Fibroblast of skin of right quadriceps (primary cell): ENCODE results near the gene METTL26.
"Not testable (repeated sequence)": the region's sequence is repeated elsewhere in the genome, so short reads cannot be mapped to it uniquely, and the experiment has no call there.

Source experiments
- DNase-seq: peaks from one replicate; pipeline ENCODE4 v3.0.0-alpha.2; 2013

The METTL26 gene

DNA sequence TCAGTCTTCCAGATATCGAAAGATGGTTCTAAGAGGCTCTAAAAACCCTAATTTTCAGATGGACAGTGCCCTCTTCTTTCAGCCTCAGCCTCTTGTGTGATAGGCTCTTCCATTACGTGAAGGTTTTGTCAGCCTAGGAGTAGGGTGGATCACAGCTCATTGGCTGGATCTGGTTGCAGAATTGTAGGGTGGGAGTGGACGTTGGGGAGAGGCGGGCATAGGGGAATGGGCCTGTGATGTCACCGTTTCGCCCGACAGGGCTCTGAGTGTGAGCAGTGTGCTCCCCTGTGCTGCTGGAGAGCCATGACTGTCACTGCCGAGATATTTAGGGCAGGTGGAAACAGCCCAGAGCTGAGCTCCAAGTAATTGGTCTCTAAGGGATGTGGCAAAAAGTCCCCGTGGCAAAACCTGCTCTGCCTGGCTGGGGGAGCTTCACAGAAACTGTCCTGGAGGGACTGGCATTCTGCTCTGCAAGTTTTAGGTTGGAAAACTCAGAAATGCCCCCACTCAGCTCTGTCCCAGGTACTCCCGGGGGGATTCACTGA lies 11.5 kb downstream of the METTL26 start:
- DNase-seq, result no peak

- DNase-seq, result no peak
Observed at GRCh38 chr16:622920-623280, 13.2 kb downstream of the METTL26 start.

GRCh38 chr16:621526-622105 lies 14.5 kb downstream of the METTL26 start:
- no peak for DNase-seq

- DNase-seq, result no peak
Observed at GRCh38 chr16:620700-621525, 15.2 kb downstream of the METTL26 start.

DNA sequence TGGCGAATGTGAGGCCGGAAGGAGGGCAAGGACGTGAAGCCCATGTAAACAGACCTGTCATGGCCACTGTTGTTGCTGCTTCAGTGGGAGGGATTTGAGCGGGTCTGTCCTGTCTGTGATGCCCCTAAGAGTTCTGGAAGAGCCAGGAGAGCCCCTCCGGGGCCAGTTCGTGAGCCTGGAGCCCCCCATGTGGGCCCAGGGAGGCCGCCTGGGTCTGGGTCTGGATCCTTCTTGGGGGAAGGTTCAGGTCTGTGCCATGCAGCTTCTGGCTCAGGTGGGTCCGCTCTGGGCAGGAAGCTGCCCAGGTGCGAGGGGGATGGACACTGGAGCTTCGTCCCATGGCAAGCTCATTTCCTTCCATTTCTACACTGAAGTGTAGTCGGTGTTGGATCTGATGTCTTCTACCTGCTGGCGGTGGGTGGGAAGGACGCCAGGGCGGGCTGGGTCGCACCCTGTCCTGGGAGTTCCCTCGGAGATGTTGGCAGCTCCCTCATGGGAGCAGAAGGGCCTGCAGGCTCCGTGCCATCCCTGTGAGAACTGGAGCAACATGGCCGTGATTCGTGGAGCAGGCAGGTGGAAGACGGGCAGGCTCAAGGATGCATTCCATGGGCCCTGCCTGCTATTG lies 16.5 kb downstream of the METTL26 start:
- no peak for DNase-seq

GRCh38 chr16:617855-618254 lies 18.2 kb downstream of the METTL26 start:
- no peak for DNase-seq

- DNase-seq, result no peak
Observed at GRCh38 chr16:616733-617586, 19.1 kb downstream of the METTL26 start.

- DNase-seq, result no peak
Observed at GRCh38 chr16:615122-615521, 21.0 kb downstream of the METTL26 start.

DNA sequence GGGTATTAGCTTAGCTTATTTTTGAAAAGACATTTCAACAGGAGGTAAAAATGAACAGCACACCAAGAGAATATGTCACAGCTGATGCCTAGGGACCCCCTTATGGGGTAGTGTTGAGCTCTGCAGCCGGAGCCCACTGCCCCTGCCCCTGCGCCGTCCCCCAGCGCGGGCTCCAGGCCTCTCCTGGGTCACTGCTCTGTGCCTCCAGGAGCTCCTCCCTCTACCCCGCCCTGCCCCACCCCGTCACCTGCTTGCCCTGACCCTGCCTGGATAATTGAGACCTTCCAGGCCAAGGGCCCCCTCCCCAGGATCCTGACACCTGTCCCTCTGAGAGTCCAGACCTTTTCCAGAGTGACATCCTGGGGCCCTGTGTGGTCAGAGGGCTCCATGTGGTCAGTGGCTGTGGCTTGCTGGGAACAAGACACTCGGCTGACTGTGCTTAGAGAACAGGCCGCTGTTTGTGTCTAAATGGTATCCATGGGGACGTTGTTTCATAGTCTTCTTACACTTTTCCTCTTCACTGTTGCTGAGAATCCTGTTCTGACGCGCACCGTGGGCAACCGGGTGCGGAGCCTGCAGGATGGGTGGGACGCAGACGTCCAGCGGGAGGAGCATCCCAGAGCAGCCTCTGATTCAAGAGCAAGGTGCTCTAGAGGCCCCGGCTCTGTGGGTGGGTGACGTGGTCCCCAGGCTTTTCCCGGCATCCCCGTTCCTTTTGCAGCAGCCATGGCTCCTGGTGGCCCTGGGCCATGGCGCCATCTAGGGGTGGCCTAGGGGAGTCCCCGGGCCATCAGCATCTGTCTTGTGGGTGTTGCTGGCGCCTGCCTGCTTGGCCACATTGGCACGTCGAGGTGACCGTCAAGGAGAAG lies 25.4 kb downstream of the METTL26 start:
- no peak for DNase-seq

- DNase-seq, result no peak
Observed at GRCh38 chr16:609984-610383, 26.1 kb downstream of the METTL26 start.

DNA sequence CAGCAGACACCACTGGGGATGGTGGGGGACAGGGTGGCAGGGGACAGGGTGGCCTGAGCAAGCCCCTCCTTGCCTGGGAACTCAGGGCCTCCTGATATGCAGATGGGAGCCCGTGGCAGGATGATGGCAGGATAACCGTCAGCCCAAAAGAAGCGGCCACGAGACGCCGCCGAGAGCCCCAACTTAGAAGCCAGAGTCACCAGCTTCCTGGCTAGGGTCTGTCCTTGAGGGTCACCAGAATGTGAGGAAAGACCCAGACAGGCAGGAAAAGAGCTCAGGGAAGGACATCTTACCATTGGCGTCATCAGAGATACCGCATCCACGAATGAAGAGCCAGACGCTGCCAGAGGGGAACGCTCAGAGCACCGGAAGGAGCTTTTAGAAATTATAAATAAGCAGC lies 26.8 kb downstream of the METTL26 start:
- no peak for DNase-seq

- DNase-seq, result no peak
Observed at GRCh38 chr16:608019-608418, 28.1 kb downstream of the METTL26 start.

DNA sequence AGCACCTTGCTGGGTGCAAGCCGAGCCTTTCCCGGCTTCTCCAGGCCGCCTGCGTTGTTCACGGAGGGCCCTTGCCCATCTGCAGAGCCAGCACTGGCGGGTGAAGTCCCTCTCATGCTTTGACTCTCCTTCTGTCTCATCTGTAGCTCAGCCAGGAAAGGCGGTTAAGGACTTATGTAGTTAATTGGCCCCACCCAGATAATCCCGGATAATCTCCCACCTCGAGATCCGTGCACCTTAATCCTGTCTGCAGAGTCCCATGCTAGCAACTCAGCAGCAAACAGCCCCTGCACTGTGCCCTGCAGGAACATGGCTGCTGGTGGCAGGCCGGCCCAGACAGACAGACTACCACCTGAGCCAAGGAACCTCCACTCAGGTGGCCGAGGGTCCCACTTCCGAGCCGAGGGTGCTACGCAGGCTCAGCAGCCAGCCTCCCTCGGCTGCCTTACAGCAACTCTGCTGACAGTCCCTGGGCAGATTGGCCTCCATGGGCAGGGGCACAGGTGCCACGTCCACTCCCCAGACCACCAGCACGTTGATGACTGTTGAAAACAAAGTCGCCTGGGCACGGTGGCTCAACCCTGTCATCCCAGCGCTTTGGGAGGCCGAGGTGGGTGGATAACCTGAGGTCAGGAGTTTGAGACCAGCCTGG lies 29.3 kb downstream of the METTL26 start:
- DNase-seq, result no peak

DNA sequence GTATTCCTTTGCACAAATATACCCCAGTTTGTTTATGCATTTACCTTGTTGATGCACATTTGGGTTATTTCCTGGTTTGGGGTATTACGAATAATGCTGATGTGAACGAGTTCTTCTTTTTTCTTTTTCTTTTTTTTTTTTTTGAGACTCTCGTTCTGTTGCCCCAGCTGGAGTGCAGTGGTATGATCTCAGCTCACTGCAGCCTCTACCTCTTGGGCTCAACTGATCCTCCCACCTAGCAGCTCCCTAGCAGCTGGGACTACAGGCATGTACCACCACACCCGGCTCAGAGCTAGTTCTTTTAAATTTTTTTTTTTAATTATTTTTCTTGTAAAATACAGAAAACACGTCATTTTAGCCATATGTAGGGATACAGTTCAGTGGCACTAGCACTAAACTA lies 32.2 kb downstream of the METTL26 start:
- DNase-seq, result no peak

- DNase-seq, result no peak
Observed at GRCh38 chr16:600781-601180, 35.3 kb downstream of the METTL26 start.

DNA sequence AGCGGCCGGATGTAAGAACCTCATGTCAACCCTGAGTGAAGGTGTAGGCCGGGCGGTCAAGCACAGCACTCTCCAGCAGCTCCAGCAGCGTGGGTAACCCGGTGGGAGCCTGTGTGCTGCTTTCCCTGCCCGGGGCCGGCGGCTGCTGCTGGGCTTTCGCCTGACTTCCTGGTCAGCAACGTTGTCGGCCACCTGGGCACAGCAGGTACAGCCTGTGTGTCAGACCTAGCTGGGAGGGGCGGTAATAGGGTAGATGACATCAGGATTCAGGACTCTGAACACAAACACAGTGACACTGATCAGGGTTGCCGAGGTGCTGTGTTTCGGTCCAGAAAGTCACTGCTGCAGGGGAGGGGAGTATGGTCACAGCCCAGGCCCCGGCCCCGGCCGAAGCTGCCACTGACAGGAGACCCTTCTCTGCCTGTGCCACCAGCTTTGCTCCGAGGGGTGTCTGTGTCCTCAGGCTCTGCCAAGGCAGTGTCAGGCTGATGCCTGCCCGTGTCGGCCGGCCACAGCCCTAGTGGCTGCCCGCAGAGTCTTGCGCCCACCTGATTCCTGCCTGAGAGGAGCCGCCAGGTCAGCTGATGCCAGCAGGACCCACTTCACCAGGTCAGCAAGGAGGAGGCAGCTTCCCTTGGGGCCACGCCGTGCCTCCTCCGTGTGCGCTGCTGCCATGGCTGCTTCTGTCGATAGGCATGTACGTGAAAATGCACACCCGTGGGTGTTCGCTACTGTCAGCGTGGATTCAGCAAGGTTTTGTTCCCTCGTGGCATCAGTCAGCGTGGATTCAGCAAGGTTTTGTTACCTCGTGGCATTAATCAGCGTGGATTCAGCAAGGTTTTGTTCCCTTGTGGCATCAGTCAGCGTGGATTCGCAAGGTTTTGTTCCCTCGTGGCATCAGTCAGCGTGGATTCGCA lies 37.0 kb downstream of the METTL26 start:
- no peak for DNase-seq

DNA sequence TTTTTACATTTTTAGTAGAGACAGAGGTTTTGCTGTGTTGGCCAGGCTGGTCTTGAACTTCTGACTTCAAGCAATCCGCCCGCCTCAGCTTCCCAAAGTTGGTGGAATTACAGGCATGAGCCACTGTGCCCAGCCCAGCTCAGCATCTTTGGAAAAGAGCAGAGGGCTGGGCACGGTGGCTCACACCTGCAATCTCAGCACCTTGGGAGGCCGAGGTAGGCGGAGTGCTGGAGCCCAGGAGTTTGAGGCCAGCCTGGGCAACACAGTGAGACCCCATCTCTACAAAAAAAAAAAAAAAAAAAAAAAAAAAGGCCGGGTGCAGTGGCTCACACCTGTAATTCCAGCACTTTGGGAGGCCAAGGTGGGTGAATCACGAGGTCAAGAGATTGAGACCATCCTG lies 38.5 kb downstream of the METTL26 start:
- not testable (repeated sequence) for DNase-seq

- DNase-seq, result no peak
Observed at GRCh38 chr16:596736-597060, 39.4 kb downstream of the METTL26 start.

DNA sequence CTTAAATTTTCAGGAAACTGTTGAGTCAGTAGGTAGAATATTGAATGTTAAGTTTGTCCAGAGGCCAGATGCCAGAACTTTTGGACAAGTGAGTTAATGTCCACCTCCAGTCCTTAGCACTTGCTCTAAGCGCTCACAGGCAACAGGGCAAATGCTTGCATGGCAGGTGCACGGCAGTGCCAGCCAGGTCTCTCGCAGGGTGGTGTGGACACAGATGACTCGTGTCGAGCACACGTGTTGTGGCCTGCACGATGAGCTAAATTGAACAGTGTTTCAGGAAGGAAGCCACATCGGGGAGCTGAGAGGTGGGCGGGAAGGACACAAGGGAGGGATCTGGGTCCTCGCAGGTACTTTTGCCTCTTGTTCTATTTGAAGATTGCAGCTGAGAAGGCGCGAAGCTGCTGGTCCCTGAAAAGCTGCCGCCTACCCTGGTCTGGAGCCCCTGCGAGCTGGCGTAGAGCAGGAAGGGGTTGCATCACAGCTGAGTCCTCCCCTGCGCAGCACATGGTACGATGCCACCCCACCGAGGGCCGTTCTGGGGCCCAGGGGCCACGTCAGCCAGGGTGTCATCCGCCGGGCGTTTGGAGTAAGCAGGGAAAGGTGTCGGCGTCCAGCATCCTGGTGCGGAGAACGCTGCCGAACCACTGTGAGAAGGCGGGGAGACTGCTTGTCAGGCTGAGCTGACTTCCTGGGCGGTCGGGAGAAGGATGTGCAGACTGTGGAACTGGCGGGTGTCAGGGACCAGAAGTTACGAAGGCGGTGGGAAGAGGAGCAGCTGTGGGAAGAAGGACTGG lies 40.0 kb downstream of the METTL26 start:
- no peak for DNase-seq

- no peak for DNase-seq
Observed at GRCh38 chr16:595094-595528, 41.0 kb downstream of the METTL26 start.
